ENCODE data around the gene PPP1CA. TPM values are rescaled to one million over a fixed set of nuclear protein-coding genes. Genes with fewer than 3 reads are reported as not detected.
"Not testable (repeated sequence)": the region's sequence is repeated elsewhere in the genome, so short reads cannot be mapped to it uniquely, and the experiment has no call there.

PPP1CA gene
- total RNA-seq, 1 donor from 2014 or later: 145 TPM

- H3K4me1 Mint-ChIP-seq (ENCODE audit: low read depth): peaks cover 1% of the 10 kb centered on the region
- no peak overlapping the region for H3K27ac Mint-ChIP-seq
- H3K4me3 Mint-ChIP-seq (ENCODE audit: low read depth): no peak overlapping the region
- DNase-seq (ENCODE audit: low spot score, unreplicated experiment): no peak
- TF ChIP-seq CTCF (IDR thresholded peaks at IDR 0.05; ENCODE audit: unreplicated experiment): no peak
- H3K27me3 Mint-ChIP-seq: peaks cover 18% of the 10 kb centered on the region
- no peaks in the 10 kb centered on the region for H3K36me3 Mint-ChIP-seq (ENCODE audit: insufficient read depth)
- no peaks in the 10 kb centered on the region for H3K9me3 Mint-ChIP-seq (ENCODE audit: low read depth)
These were observed 4.8 kb upstream of the PPP1CA start for GRCh38 chr11:67406420-67406968.

GRCh38 chr11:67405688-67406339 is 4.2 kb upstream of the PPP1CA start:
- Mint-ChIP-seq H3K4me3 (ENCODE audit: low read depth) (no peak overlapping the region), H3K9me3 (ENCODE audit: low read depth) (no peaks in the 10 kb centered on the region), H3K27me3 (peaks cover 15% of the 10 kb centered on the region), H3K36me3 (ENCODE audit: insufficient read depth) (no peaks in the 10 kb centered on the region), H3K27ac (no peak overlapping the region), H3K4me1 (ENCODE audit: low read depth) (peaks cover 1% of the 10 kb centered on the region)
- no peak for DNase-seq (ENCODE audit: low spot score, unreplicated experiment)
- no peak for TF ChIP-seq CTCF (IDR thresholded peaks at IDR 0.05; ENCODE audit: unreplicated experiment)

GRCh38 chr11:67405196-67405567 is 3.5 kb upstream of the PPP1CA start:
- H3K4me3 Mint-ChIP-seq (ENCODE audit: low read depth): no peak overlapping the region
- no peak overlapping the region for H3K27ac Mint-ChIP-seq
- H3K4me1 Mint-ChIP-seq (ENCODE audit: low read depth): peaks cover 6% of the 10 kb centered on the region
- no peaks in the 10 kb centered on the region for H3K9me3 Mint-ChIP-seq (ENCODE audit: low read depth)
- TF ChIP-seq CTCF (IDR thresholded peaks at IDR 0.05; ENCODE audit: unreplicated experiment): no peak
- no peak for DNase-seq (ENCODE audit: low spot score, unreplicated experiment)
- H3K27me3 Mint-ChIP-seq: peaks cover 15% of the 10 kb centered on the region
- H3K36me3 Mint-ChIP-seq (ENCODE audit: insufficient read depth): no peaks in the 10 kb centered on the region

- Mint-ChIP-seq H3K27me3 (peaks cover 15% of the 10 kb centered on the region), H3K27ac (no peak overlapping the region), H3K4me1 (ENCODE audit: low read depth) (peaks cover 6% of the 10 kb centered on the region), H3K4me3 (ENCODE audit: low read depth) (no peak overlapping the region), H3K36me3 (ENCODE audit: insufficient read depth) (no peaks in the 10 kb centered on the region), H3K9me3 (ENCODE audit: low read depth) (no peaks in the 10 kb centered on the region)
- DNase-seq (ENCODE audit: low spot score, unreplicated experiment): no peak
- no peak for TF ChIP-seq CTCF (IDR thresholded peaks at IDR 0.05; ENCODE audit: unreplicated experiment)
These were observed 3.0 kb upstream of the PPP1CA start for GRCh38 chr11:67404515-67405195.

- H3K9me3 Mint-ChIP-seq (ENCODE audit: low read depth); H3K36me3 Mint-ChIP-seq (ENCODE audit: insufficient read depth); H3K27ac Mint-ChIP-seq: not testable (repeated sequence)
These were observed 1.4 kb upstream of the PPP1CA start for GRCh38 chr11:67403085-67403484.

GRCh38 chr11:67402192-67402839 is 658 bp upstream of the PPP1CA start:
- not testable (repeated sequence) for H3K27ac Mint-ChIP-seq; H3K27me3 Mint-ChIP-seq; H3K4me1 Mint-ChIP-seq (ENCODE audit: low read depth); H3K9me3 Mint-ChIP-seq (ENCODE audit: low read depth); DNase-seq (ENCODE audit: low spot score, unreplicated experiment); H3K36me3 Mint-ChIP-seq (ENCODE audit: insufficient read depth)
- peak overlapping the region; percentile 14 for H3K4me3 Mint-ChIP-seq (ENCODE audit: low read depth)

More at GRCh38 chr11:67403085-67403484, 1.4 kb upstream of the PPP1CA start:
- not testable (repeated sequence) for H3K4me3 Mint-ChIP-seq (ENCODE audit: low read depth); H3K4me1 Mint-ChIP-seq (ENCODE audit: low read depth); DNase-seq (ENCODE audit: low spot score, unreplicated experiment)
- H3K27me3 Mint-ChIP-seq: peaks cover 11% of the 10 kb centered on the region

Data from progenitor cell of endocrine pancreas (in vitro differentiated cells).